HG03469 (cell line): Measurements from ENCODE around the gene CCDC180.
"Not testable (repeated sequence)": the region's sequence is repeated elsewhere in the genome, so short reads cannot be mapped to it uniquely, and the experiment has no call there.

ENCODE experiments used
- ATAC-seq: cut with Tn5 transposase; IDR thresholded peaks from one replicate; pipeline ENCODE4 v1.9.1; 2021; ENCODE audit warnings: mild to moderate bottlenecking, moderate library complexity, moderate number of reproducible peaks; ENCODE audit not compliant: unreplicated experiment

Gene CCDC180

GRCh38 chr9:97310023-97310422, 2.6 kb downstream of the CCDC180 start:
- no peak for ATAC-seq

GRCh38 chr9:97310896-97311295, 3.4 kb downstream of the CCDC180 start:
- no peak for ATAC-seq

- ATAC-seq, result no peak
Measured at GRCh38 chr9:97311798-97312500, 4.5 kb downstream of the CCDC180 start.

DNA sequence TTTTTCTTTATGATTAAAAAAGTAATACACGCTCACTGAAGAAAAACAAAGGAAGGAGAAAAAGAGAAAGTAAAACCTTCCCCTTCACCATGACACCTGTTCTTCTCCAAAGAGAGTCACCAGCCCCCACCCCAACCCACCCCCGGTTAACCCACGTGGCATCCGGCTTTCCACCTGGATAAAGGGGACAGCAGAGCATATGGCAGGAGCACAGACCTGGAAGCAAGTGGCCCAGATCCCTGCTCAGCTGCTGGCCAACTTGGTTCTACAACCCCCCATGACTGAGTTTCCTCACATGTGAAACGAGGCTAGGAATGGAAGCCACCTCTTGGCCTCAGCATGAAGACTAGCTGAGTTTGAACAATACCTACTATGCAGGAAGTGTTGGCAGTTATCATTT, 5.1 kb downstream of the CCDC180 start:
- no peak for ATAC-seq

- ATAC-seq, result no peak
Measured at GRCh38 chr9:97313243-97313642, 5.8 kb downstream of the CCDC180 start.

GRCh38 chr9:97313746-97314145, 6.3 kb downstream of the CCDC180 start:
- ATAC-seq, result no peak

- ATAC-seq, result no peak
Measured at GRCh38 chr9:97314503-97314902, 7.0 kb downstream of the CCDC180 start.

GRCh38 chr9:97315550-97315949, 8.1 kb downstream of the CCDC180 start:
- no peak for ATAC-seq

DNA sequence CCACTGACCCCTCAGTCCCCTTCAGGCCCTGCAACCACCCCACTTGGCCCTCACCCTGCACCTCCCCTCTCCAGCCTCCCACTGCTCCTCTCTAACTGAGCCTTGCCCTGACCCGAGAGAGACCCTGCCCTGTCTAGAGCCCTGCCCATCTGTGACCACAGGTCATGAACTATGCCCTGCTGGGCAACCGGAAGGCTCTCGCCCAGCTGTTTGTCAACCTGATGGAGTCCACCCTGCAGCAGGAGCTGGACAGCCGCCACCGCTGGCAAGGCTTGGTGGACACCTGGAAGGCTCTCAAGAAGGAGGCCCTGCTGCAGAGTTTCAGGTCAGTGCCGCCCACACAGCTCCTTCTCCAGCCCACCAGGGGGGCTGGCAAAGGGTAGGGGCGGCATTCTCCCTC, 9.4 kb downstream of the CCDC180 start:
- ATAC-seq, result no peak

DNA sequence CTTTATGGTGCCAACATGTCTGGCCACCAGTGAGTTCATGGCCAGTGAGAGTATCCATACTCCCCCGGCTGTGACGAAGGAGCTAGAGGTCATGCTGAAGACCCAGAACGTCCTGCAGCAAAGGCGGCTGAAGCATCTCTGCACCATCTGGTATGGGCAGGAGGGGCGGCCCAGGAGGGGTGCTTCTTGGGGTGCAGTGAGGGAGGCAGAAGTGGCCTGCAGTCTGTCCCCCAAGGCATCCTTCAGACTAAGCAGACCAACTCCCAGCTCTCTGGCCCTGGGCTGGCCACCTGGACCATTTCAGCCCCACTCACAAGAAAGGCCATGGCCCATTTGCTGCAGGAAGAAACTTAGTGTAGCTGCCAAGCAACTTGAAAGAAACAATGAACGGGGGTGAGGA, 11.0 kb downstream of the CCDC180 start:
- ATAC-seq, result no peak

DNA sequence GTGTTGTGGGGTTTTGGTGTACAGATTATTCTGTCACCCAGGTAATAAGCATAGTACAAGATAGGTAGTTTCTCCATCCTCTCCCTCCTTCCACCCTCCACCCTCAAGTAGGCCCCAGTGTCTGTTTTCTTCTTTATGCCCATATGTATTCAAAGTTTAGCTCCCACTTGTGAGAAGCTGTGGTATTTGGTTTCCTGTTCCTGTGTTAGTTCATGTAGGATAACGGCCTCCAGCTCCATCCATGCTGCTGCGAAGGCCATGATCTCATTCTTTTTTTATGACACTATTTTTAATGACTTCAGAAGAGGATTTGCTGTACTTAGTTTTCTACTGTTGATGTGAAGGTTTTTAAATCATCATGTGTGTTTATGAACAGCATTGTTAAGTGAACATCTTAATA, 11.9 kb downstream of the CCDC180 start:
- no peak for ATAC-seq

- ATAC-seq, result no peak
Measured at GRCh38 chr9:97320080-97320642, 12.7 kb downstream of the CCDC180 start.

- no peak for ATAC-seq
Measured at GRCh38 chr9:97321251-97321650, 13.8 kb downstream of the CCDC180 start.

DNA sequence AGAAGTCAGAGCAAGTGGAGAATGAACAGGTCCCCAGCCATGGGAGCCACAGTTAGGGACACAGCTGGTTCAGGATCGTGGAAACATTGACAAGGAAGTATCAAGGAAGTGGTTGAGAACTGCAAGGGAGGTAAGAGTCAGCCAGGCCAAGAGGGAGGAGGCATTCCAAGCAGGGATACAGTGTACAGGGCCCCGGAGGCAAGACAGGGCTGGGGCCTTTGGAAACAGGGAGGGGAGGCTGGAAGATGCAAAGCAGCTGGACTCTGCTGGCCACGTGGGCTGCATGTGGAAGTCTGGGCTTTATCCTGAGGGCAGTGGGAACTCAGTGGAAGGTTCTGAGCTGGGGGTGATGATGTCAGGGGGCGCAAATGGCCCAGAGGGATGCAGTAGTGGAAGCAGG, 14.2 kb downstream of the CCDC180 start:
- no peak for ATAC-seq

- no peak for ATAC-seq
Measured at GRCh38 chr9:97322105-97322504, 14.6 kb downstream of the CCDC180 start.

DNA sequence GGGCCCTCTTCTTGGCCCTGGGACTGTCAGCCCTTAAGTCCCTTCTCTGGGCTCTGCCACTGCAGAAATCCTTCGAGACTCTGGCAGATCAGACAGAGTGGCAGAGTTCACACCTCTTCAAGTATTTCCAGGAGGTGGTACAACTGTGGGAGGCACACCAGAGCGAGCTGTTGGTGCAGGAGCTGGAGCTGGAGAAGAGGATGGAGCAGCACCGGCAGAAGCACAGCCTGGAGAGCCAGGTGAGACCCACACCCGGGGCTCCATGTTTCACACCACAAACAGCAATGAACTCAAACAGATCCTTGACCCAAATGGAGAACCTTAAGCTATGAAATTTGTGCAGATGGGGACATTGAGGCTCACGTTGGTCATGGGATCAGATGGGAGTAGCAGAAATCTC, 17.5 kb downstream of the CCDC180 start:
- ATAC-seq, result no peak

GRCh38 chr9:97327562-97327961, 20.1 kb downstream of the CCDC180 start:
- ATAC-seq, result no peak

- no peak for ATAC-seq
Measured at GRCh38 chr9:97332993-97333392, 25.5 kb downstream of the CCDC180 start.

GRCh38 chr9:97335622-97336021, 28.2 kb downstream of the CCDC180 start:
- not testable (repeated sequence) for ATAC-seq

GRCh38 chr9:97348871-97349270, 41.4 kb downstream of the CCDC180 start:
- no peak for ATAC-seq

- ATAC-seq, result no peak
Measured at GRCh38 chr9:97349400-97349799, 41.9 kb downstream of the CCDC180 start.

GRCh38 chr9:97354637-97355036, 47.2 kb downstream of the CCDC180 start:
- ATAC-seq, result no peak

DNA sequence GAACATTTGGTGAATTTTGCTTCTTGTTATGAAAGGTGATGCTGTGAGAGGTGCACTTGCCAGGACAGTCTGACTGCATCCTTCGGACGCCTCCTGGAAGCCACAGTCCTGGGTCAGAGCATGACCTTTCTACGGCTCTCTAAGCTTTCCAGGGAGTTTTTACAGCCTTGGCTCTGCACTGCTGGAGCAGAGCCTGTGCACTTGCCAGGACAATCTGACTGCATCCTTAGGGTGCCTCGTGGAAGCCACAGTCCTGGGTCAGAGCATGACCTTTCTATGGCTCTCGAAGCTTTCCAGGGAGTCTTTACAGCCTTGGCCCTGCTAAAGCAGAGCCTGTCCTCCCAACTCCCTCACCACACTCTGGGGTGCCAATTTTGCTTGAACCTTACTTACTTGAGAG, 49.6 kb downstream of the CCDC180 start:
- ATAC-seq, result no peak
